ENCODE data around the gene ATP5IF1.

The ATP5IF1 gene

DNA sequence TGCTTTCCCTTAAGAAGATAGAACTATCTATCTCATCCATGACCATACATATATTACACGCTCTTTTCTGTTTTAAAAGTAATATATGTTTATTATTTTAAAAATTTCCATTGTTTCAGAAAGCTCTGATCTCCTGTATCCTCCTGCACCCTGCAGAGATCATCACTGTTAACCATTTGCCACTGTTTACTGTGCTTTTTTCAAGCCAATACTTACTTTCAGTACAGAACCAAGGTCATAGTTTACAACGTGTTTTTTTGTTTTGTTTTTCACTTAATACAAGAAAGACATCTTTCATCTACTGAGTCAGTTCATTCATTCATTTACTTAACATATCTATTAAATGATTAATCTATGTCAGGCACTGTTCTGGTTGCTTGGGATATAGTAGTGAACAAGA lies 33.6 kb downstream of the ATP5IF1 start:
- ATAC-seq (ENCODE audit: low read depth) = no peak

GRCh38 chr1:28272215-28272852 lies 36.4 kb downstream of the ATP5IF1 start:
- DNase-seq (ENCODE audit: low spot score) (no peak), ATAC-seq (ENCODE audit: low read depth) (no peak)
- Histone ChIP-seq H3K9me3 (ENCODE audit: severe bottlenecking) (no peaks in the 10 kb centered on the region), H3K36me3 (ENCODE audit: low read depth) (peaks cover 91% of the 10 kb centered on the region), H3K4me1 (ENCODE audit: insufficient read depth, poor library complexity, severe bottlenecking) (no peaks in the 10 kb centered on the region), H3K27ac (ENCODE audit: poor library complexity, severe bottlenecking) (no peak overlapping the region), H3K4me3 (ENCODE audit: severe bottlenecking) (no peak overlapping the region), H3K27me3 (ENCODE audit: insufficient read depth, poor library complexity, severe bottlenecking) (no peaks in the 10 kb centered on the region)
- TF ChIP-seq, protein P1, sequence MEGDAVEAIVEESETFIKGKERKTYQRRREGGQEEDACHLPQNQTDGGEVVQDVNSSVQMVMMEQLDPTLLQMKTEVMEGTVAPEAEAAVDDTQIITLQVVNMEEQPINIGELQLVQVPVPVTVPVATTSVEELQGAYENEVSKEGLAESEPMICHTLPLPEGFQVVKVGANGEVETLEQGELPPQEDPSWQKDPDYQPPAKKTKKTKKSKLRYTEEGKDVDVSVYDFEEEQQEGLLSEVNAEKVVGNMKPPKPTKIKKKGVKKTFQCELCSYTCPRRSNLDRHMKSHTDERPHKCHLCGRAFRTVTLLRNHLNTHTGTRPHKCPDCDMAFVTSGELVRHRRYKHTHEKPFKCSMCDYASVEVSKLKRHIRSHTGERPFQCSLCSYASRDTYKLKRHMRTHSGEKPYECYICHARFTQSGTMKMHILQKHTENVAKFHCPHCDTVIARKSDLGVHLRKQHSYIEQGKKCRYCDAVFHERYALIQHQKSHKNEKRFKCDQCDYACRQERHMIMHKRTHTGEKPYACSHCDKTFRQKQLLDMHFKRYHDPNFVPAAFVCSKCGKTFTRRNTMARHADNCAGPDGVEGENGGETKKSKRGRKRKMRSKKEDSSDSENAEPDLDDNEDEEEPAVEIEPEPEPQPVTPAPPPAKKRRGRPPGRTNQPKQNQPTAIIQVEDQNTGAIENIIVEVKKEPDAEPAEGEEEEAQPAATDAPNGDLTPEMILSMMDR (IDR thresholded peaks at IDR 0.05; ENCODE audit: poor library complexity, severe bottlenecking) = no peak

More for the DNA sequence above, 33.6 kb downstream of the ATP5IF1 start:
- no peak for DNase-seq (ENCODE audit: low spot score)
- TF ChIP-seq, protein P1 (IDR thresholded peaks at IDR 0.05; ENCODE audit: poor library complexity, severe bottlenecking) = no peak
- H3K27me3 ChIP-seq (ENCODE audit: insufficient read depth, poor library complexity, severe bottlenecking) = no peaks in the 10 kb centered on the region
- H3K9me3 ChIP-seq (ENCODE audit: severe bottlenecking) = no peaks in the 10 kb centered on the region
- no peak overlapping the region for H3K27ac ChIP-seq (ENCODE audit: poor library complexity, severe bottlenecking)
- no peaks in the 10 kb centered on the region for H3K4me1 ChIP-seq (ENCODE audit: insufficient read depth, poor library complexity, severe bottlenecking)
- peaks cover 79% of the 10 kb centered on the region for H3K36me3 ChIP-seq (ENCODE audit: low read depth)
- no peak overlapping the region for H3K4me3 ChIP-seq (ENCODE audit: severe bottlenecking)

DNA sequence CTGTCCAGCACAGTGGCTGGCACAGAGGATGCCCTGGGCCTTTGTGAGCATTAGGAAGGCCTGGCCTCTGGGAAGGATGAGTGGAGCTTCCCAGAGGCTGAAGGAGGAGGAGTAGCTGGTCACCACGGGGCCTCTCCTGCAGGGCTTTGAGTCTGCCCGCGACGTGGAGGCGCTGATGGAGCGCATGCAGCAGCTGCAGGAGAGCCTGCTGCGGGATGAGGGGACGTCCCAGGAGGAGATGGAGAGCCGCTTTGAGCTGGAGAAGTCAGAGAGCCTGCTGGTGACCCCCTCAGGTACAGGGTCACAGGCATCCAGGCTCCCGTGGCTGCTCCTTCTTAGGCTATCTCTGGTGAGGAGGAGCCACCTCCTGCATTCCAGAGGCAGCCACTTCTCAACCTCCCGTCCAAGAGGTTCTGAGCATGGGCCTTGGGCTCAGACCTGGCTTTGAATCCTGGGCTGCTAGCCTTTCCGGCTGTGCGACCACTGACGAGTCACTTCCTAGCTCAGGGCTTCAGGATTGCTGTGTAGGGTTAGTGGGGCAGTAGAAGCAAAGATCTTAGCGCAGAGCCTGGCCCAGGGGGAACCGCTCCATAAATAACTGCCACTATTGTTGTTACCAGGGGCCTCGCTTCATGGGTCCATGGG lies 37.4 kb downstream of the ATP5IF1 start:
- Histone ChIP-seq H3K9me3 (ENCODE audit: severe bottlenecking) (no peaks in the 10 kb centered on the region), H3K36me3 (ENCODE audit: low read depth) (peaks cover 98% of the 10 kb centered on the region), H3K27ac (ENCODE audit: poor library complexity, severe bottlenecking) (no peak overlapping the region), H3K27me3 (ENCODE audit: insufficient read depth, poor library complexity, severe bottlenecking) (no peaks in the 10 kb centered on the region), H3K4me3 (ENCODE audit: severe bottlenecking) (no peak overlapping the region), H3K4me1 (ENCODE audit: insufficient read depth, poor library complexity, severe bottlenecking) (no peaks in the 10 kb centered on the region)
- DNase-seq (ENCODE audit: low spot score) = no peak
- no peak for ATAC-seq (ENCODE audit: low read depth)
- TF ChIP-seq, protein P1 (IDR thresholded peaks at IDR 0.05; ENCODE audit: poor library complexity, severe bottlenecking) = no peak

DNA sequence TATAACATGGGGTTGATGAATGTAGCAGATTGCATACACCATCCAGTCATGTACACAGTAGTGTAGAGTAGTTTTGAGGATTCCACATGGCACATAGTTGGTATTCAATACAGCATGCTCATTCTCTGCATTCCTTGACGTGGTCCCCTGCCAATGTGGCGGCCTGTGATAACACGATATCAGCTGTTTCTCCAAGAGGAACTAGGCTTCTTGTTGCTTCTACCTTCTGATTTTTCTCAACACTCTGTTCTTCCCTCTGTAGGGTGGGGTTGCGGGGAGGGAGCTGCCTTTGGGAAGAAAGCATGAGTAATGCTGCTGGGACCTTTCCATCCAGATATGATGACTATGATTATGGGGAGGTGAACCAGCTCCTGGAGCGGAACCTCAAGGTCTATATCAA lies 42.8 kb downstream of the ATP5IF1 start:
- ATAC-seq (ENCODE audit: low read depth) (no peak), DNase-seq (ENCODE audit: low spot score) (no peak)
- TF ChIP-seq, protein P1 (IDR thresholded peaks at IDR 0.05; ENCODE audit: poor library complexity, severe bottlenecking) = no peak
- H3K4me1 ChIP-seq (ENCODE audit: insufficient read depth, poor library complexity, severe bottlenecking) = no peaks in the 10 kb centered on the region
- H3K9me3 ChIP-seq (ENCODE audit: severe bottlenecking) = no peaks in the 10 kb centered on the region
- peaks cover 80% of the 10 kb centered on the region for H3K36me3 ChIP-seq (ENCODE audit: low read depth)
- no peaks in the 10 kb centered on the region for H3K27me3 ChIP-seq (ENCODE audit: insufficient read depth, poor library complexity, severe bottlenecking)
- no peak overlapping the region for H3K4me3 ChIP-seq (ENCODE audit: severe bottlenecking)
- no peak overlapping the region for H3K27ac ChIP-seq (ENCODE audit: poor library complexity, severe bottlenecking)

DNA sequence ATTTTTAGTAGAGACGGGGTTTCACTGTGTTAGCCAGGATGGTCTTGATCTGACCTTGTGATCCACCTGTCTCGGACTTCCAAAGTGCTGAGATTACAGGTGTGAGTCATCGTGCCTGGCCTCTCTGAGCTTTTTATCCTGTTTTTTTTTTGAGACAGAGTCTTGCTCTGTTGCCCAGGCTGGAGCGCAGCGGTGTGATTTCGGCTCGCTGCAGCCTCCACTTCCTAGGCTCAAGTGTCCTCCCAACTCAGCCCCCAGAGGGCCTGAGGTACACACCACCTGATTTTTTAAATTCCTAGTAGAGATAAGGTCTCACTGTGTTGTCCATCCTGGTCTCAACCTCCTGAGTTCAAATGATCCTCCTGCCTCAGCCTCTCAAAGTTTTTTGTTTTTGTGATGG lies 43.8 kb downstream of the ATP5IF1 start:
- Histone ChIP-seq H3K4me1 (ENCODE audit: insufficient read depth, poor library complexity, severe bottlenecking) (no peaks in the 10 kb centered on the region), H3K27ac (ENCODE audit: poor library complexity, severe bottlenecking) (no peak overlapping the region), H3K36me3 (ENCODE audit: low read depth) (peaks cover 70% of the 10 kb centered on the region), H3K9me3 (ENCODE audit: severe bottlenecking) (no peaks in the 10 kb centered on the region), H3K4me3 (ENCODE audit: severe bottlenecking) (no peak overlapping the region), H3K27me3 (ENCODE audit: insufficient read depth, poor library complexity, severe bottlenecking) (no peaks in the 10 kb centered on the region)
- ATAC-seq (ENCODE audit: low read depth) = no peak
- TF ChIP-seq, protein P1 (IDR thresholded peaks at IDR 0.05; ENCODE audit: poor library complexity, severe bottlenecking) = no peak
- no peak for DNase-seq (ENCODE audit: low spot score)
